Measurements from ENCODE around the gene PSME3IP1.

Gene PSME3IP1

DNA sequence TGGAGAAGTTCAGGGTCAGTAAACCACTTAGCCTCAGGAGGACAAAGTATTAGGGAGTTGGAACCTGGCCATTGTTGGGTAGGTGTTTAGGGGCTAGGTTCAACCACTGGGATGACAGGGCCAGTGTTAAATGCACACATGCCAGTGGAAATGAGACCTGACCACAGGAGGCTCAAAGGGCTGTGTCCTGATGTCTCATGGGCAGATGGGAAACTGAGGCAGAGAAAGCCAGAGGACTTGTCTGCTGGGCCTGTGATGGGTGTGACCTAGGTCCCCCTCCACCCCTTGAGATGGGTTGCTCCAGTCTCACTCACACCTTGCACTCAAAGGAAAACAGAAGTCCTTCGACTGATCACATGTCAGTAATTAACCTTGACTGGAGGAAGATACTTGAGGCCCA lies 77.4 kb downstream of the PSME3IP1 start:
- Histone ChIP-seq H3K27ac (ENCODE audit: low read length) (no peak overlapping the region), H4K20me1 (ENCODE audit: insufficient read depth, low read length) (no peaks in the 10 kb centered on the region), H3K9me3 (ENCODE audit: insufficient read depth, low read length) (no peaks in the 10 kb centered on the region), H3K27me3 (ENCODE audit: low read depth, low read length) (no peaks in the 10 kb centered on the region), H3K4me3 (ENCODE audit: low read length) (no peak overlapping the region), H3K4me1 (ENCODE audit: low read length) (peaks cover 55% of the 10 kb centered on the region), H3K4me2 (ENCODE audit: low read length) (no peak overlapping the region), H3K36me3 (replicated peaks; ENCODE audit: low read depth, low read length) (no peaks in the 10 kb centered on the region), H3K79me2 (ENCODE audit: low read length) (no peaks in the 10 kb centered on the region), H3K9ac (ENCODE audit: low read length) (no peak overlapping the region), H2AFZ (ENCODE audit: low read depth, low read length) (no peak overlapping the region)
- TF ChIP-seq EZH2phosphoT487 (IDR thresholded peaks at IDR 0.05; ENCODE audit: low read depth) (no peak), CTCF (IDR thresholded peaks at IDR 0.05; ENCODE audit: low read depth, low read length) (no peak)

GRCh38 chr16:57107321-57107922 lies 78.4 kb downstream of the PSME3IP1 start:
- H4K20me1 ChIP-seq (ENCODE audit: insufficient read depth, low read length) = no peaks in the 10 kb centered on the region
- TF ChIP-seq CTCF (IDR thresholded peaks at IDR 0.05; ENCODE audit: low read depth, low read length) (no peak), EZH2phosphoT487 (IDR thresholded peaks at IDR 0.05; ENCODE audit: low read depth) (no peak)
- H2AFZ ChIP-seq (ENCODE audit: low read depth, low read length) = no peak overlapping the region
- H3K4me2 ChIP-seq (ENCODE audit: low read length) = peak overlapping the region; percentile 58
- no peaks in the 10 kb centered on the region for H3K27me3 ChIP-seq (ENCODE audit: low read depth, low read length)
- peak overlapping the region; percentile 17; the same call in 1 of the 2 replicates for H3K4me3 ChIP-seq (ENCODE audit: low read length)
- no peaks in the 10 kb centered on the region for H3K36me3 ChIP-seq (replicated peaks; ENCODE audit: low read depth, low read length)
- no peaks in the 10 kb centered on the region for H3K9me3 ChIP-seq (ENCODE audit: insufficient read depth, low read length)
- peaks cover 45% of the 10 kb centered on the region for H3K4me1 ChIP-seq (ENCODE audit: low read length)
- peak overlapping the region; percentile 18; the same call in 1 of the 2 replicates for H3K9ac ChIP-seq (ENCODE audit: low read length)
- no peaks in the 10 kb centered on the region for H3K79me2 ChIP-seq (ENCODE audit: low read length)
- H3K27ac ChIP-seq (ENCODE audit: low read length) = peak overlapping the region; percentile 30

- Histone ChIP-seq H3K79me2 (ENCODE audit: low read length) (no peaks in the 10 kb centered on the region), H4K20me1 (ENCODE audit: insufficient read depth, low read length) (no peaks in the 10 kb centered on the region)
These were observed 79.1 kb downstream of the PSME3IP1 start for GRCh38 chr16:57106767-57107166.

DNA sequence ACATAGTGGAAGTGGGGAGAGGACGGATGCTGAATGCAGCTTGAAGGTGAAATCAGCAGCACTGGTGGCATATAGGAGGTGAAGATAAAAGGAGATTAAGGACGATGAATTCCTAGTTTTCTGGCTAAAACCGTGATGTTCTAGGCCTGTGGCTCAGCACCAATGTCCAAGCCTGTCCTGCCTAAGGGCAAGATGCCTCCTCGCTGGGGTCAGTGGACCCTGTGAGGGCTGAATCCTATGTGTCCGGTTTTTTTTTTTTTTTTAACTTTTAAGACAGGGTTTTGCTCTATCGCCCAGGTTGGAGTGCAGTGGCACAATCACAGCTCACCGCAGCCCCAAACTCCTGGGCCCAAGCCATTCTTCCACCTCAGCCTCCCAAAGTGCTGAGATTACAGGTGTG lies 80.7 kb downstream of the PSME3IP1 start:
- H3K27ac ChIP-seq (ENCODE audit: low read length) = no peak overlapping the region
- no peaks in the 10 kb centered on the region for H3K9me3 ChIP-seq (ENCODE audit: insufficient read depth, low read length)
- H2AFZ ChIP-seq (ENCODE audit: low read depth, low read length) = no peak overlapping the region
- no peaks in the 10 kb centered on the region for H3K79me2 ChIP-seq (ENCODE audit: low read length)
- H4K20me1 ChIP-seq (ENCODE audit: insufficient read depth, low read length) = no peaks in the 10 kb centered on the region
- H3K4me2 ChIP-seq (ENCODE audit: low read length) = no peak overlapping the region
- H3K27me3 ChIP-seq (ENCODE audit: low read depth, low read length) = no peaks in the 10 kb centered on the region
- no peaks in the 10 kb centered on the region for H3K36me3 ChIP-seq (replicated peaks; ENCODE audit: low read depth, low read length)
- peaks cover 39% of the 10 kb centered on the region for H3K4me1 ChIP-seq (ENCODE audit: low read length)
- H3K4me3 ChIP-seq (ENCODE audit: low read length) = no peak overlapping the region
- H3K9ac ChIP-seq (ENCODE audit: low read length) = no peak overlapping the region
- TF ChIP-seq EZH2phosphoT487 (IDR thresholded peaks at IDR 0.05; ENCODE audit: low read depth) (no peak), CTCF (IDR thresholded peaks at IDR 0.05; ENCODE audit: low read depth, low read length) (no peak)

More at GRCh38 chr16:57106767-57107166, 79.1 kb downstream of the PSME3IP1 start:
- no peak overlapping the region for H2AFZ ChIP-seq (ENCODE audit: low read depth, low read length)
- 0 out of 2 replicates have a peak overlapping the region, but pooled peaks have one; percentile 17 for H3K4me3 ChIP-seq (ENCODE audit: low read length)
- peak overlapping the region; percentile 18; the same call in 1 of the 2 replicates for H3K9ac ChIP-seq (ENCODE audit: low read length)
- no peaks in the 10 kb centered on the region for H3K9me3 ChIP-seq (ENCODE audit: insufficient read depth, low read length)
- H3K27me3 ChIP-seq (ENCODE audit: low read depth, low read length) = no peaks in the 10 kb centered on the region
- H3K4me2 ChIP-seq (ENCODE audit: low read length) = peak overlapping the region; percentile 58
- H3K36me3 ChIP-seq (replicated peaks; ENCODE audit: low read depth, low read length) = no peaks in the 10 kb centered on the region
- no peak overlapping the region for H3K27ac ChIP-seq (ENCODE audit: low read length)
- no peak for TF ChIP-seq CTCF (IDR thresholded peaks at IDR 0.05; ENCODE audit: low read depth, low read length)
- no peak for TF ChIP-seq EZH2phosphoT487 (IDR thresholded peaks at IDR 0.05; ENCODE audit: low read depth)
- H3K4me1 ChIP-seq (ENCODE audit: low read length) = peaks cover 39% of the 10 kb centered on the region

Measured in OCI-LY3 (cell line).